T-cell (primary cell): Measurements from ENCODE around the gene SUMO1. TPM values are rescaled to one million over a fixed set of nuclear protein-coding genes. Genes with fewer than 3 reads are reported as not detected.

Experiments used
- ATAC-seq, 4 experiments: fragments of 200-7000 bp in 3 of 4; fragments of 150-1000 bp in 1 of 4; cut with Tn5 transposase; replicated peaks in 1 of 4; 1 replicate in 3 of 4; 2 replicates in 1 of 4; pipeline ENCODE4 v1.10.0; 2021; ENCODE audit warnings: moderate library complexity in 3 of 4, mild to moderate bottlenecking in 2 of 4, moderate number of reproducible peaks in 1 of 4
- CTCF ChIA-PET, 2 donors: fragments of 300-600 bp; sonication (Branson Sonifier 250); formaldehyde crosslinking; loops; one replicate each; lab custom pipeline; 2022; ENCODE audit warnings: antibody characterized with exemption in 2 of 2; lab: Charles Lee
- POLR2A ChIA-PET, 2 donors: fragments of 300-600 bp; sonication (Branson Sonifier 250); formaldehyde crosslinking; loops; one replicate each; lab custom pipeline; 2022; ENCODE audit warnings: antibody characterized with exemption in 2 of 2; lab: Charles Lee
- DNase-seq, 35 experiments: peaks; one replicate each; pipeline versions ENCODE4 v3.0.0 to v3.0.0-alpha.2; 2013 to 2023
- H3K27ac ChIP-seq: one replicate; pipeline ENCODE4 v1.5.1; 2013; ENCODE audit warnings: low read length
- H3K27me3 ChIP-seq, 2 experiments: replicated peaks in 1 of 2; 1 replicate in 1 of 2; 2 replicates in 1 of 2; pipeline versions ENCODE4 v1.6.1 to v1.7.0; 2013; ENCODE audit warnings: low read length in 1 of 2, mixed read lengths in 1 of 2; ENCODE audit not compliant: control insufficient read depth in 2 of 2, insufficient read depth in 2 of 2; ENCODE audit errors: extremely low read depth in 1 of 2
- H3K36me3 ChIP-seq, 2 donors: 1 replicate in 1 of 2; 2 replicates in 1 of 2; pipeline versions ENCODE4 v1.6.1 to v1.7.0; 2013; ENCODE audit warnings: low read length in 1 of 2; ENCODE audit not compliant: control insufficient read depth in 2 of 2, insufficient read depth in 1 of 2; ENCODE audit errors: extremely low read depth in 1 of 2
- H3K4me1 ChIP-seq, 2 experiments: 1 replicate in 1 of 2; 2 replicates in 1 of 2; pipeline versions ENCODE4 v1.6.1 to v1.7.0; 2013; ENCODE audit warnings: low read length in 2 of 2, mixed read lengths in 1 of 2; ENCODE audit not compliant: insufficient read depth in 2 of 2, control insufficient read depth in 1 of 2; ENCODE audit errors: extremely low read depth in 1 of 2
- H3K4me3 ChIP-seq, 2 donors: 1 replicate in 1 of 2; 2 replicates in 1 of 2; pipeline versions ENCODE4 v1.5.1 to v1.7.0; 2013; ENCODE audit warnings: mild to moderate bottlenecking in 2 of 2, low read length in 1 of 2, moderate library complexity in 1 of 2; ENCODE audit not compliant: control insufficient read depth in 1 of 2; ENCODE audit errors: extremely low read depth in 1 of 2
- H3K9me3 ChIP-seq: 2 replicates; pipeline ENCODE4 v1.7.0; 2013
- H3K27ac Mint-ChIP-seq, 2 donors: one replicate each; pipeline ENCODE4 v1.8.0; 2020 to 2021; ENCODE audit warnings: mild to moderate bottlenecking in 2 of 2, mixed read lengths in 2 of 2
- H3K27me3 Mint-ChIP-seq, 2 donors: one replicate each; pipeline ENCODE4 v1.8.0; 2021 to 2022; ENCODE audit warnings: mixed read lengths in 2 of 2
- H3K36me3 Mint-ChIP-seq: one replicate; pipeline ENCODE4 v1.8.0; 2021; ENCODE audit warnings: mixed read lengths
- H3K4me1 Mint-ChIP-seq, 3 donors: one replicate each; pipeline ENCODE4 v1.8.0; 2020 to 2022; ENCODE audit warnings: mixed read lengths in 3 of 3, mild to moderate bottlenecking in 1 of 3
- H3K4me3 Mint-ChIP-seq, 3 donors: one replicate each; pipeline ENCODE4 v1.8.0; 2020 to 2022; ENCODE audit warnings: mild to moderate bottlenecking in 3 of 3, mixed read lengths in 3 of 3, moderate library complexity in 3 of 3
- H3K9me3 Mint-ChIP-seq, 3 donors: one replicate each; pipeline ENCODE4 v1.8.0; 2020 to 2022; ENCODE audit warnings: mixed read lengths in 3 of 3
- WGBS: methylation state at CpG from one replicate; pipeline ENCODE4 v1.1.5; 2013; ENCODE audit warnings: missing lambda C conversion rate; ENCODE audit not compliant: insufficient coverage; 5-methylcytosine and 5-hydroxymethylcytosine counted together
- total RNA-seq, 35 experiments: library from RNA in 6 of 35; stranded (reverse) in 6 of 35; fragments of 120-200 nt in 1 of 35; gene quantifications; one replicate each; pipeline versions ENCODE4 v1.2.1 to v1.2.4 and lab custom pipeline; 2013 to 2026

Gene SUMO1
- total RNA-seq, 5 donors from 2014 or later (not counting 1 experiment from before 2014, with no cell fraction given), result 50.5 to 62.9 (median 53.8) TPM

GRCh38 chr2:202172439-202173211 lies 65.8 kb downstream of the SUMO1 start:
- DNase-seq, result peak in 1 of 35 experiments; percentile 27
- ATAC-seq, result peak in 2 of 4 experiments; percentile 43 to 67
- H3K27ac ChIP-seq, result no peak overlapping the region

GRCh38 chr2:202171241-202171825 lies 67.1 kb downstream of the SUMO1 start:
- DNase-seq, result peak in 3 of 35 experiments; percentile 1 to 6 (median 3)
- 30% methylated on average over 29 of the region's 32 CpGs for WGBS

More at GRCh38 chr2:202172439-202173211, 65.8 kb downstream of the SUMO1 start:
- H3K9me3 ChIP-seq, result no peaks in the 10 kb centered on the region
- H3K4me1 Mint-ChIP-seq, result peaks cover 14 to 16% (median 15%) of the 10 kb centered on the region in 3 donors
- no peak overlapping the region for H3K4me3 ChIP-seq
- H3K27me3 Mint-ChIP-seq, result peaks cover 12% of the 10 kb centered on the region in 2 donors
- ChIA-PET POLR2A (no interaction called here), CTCF (no interaction called here)
- no peak overlapping the region for H3K4me3 Mint-ChIP-seq
- peaks cover 0 to 12% of the 10 kb centered on the region in 2 experiments for H3K4me1 ChIP-seq
- no peak overlapping the region for H3K27ac Mint-ChIP-seq
- WGBS, result 37% methylated on average over 4 of the region's 6 CpGs
- H3K27me3 ChIP-seq, result peaks cover 0 to 12% of the 10 kb centered on the region in 2 experiments
- H3K9me3 Mint-ChIP-seq, result no peaks in the 10 kb centered on the region
- no peaks in the 10 kb centered on the region for H3K36me3 Mint-ChIP-seq
- H3K36me3 ChIP-seq, result no peaks in the 10 kb centered on the region

GRCh38 chr2:202169832-202170424 lies 68.5 kb downstream of the SUMO1 start:
- Mint-ChIP-seq H3K4me1 (peaks cover 14 to 16% (median 15%) of the 10 kb centered on the region in 3 donors), H3K36me3 (no peaks in the 10 kb centered on the region), H3K4me3 (no peak overlapping the region), H3K9me3 (no peaks in the 10 kb centered on the region), H3K27me3 (peaks cover 12% of the 10 kb centered on the region in 2 donors), H3K27ac (no peak overlapping the region)
- DNase-seq (no peak), ATAC-seq (no peak)
- H3K4me3 ChIP-seq, result no peak overlapping the region
- no peak overlapping the region for H3K27ac ChIP-seq
- no peaks in the 10 kb centered on the region for H3K9me3 ChIP-seq
- H3K36me3 ChIP-seq, result no peaks in the 10 kb centered on the region
- 92% methylated on average over 5 of the region's 8 CpGs for WGBS
- ChIA-PET CTCF (no interaction called here), POLR2A (no interaction called here)
- peaks cover 0 to 12% of the 10 kb centered on the region in 2 experiments for H3K27me3 ChIP-seq
- peaks cover 0 to 12% of the 10 kb centered on the region in 2 experiments for H3K4me1 ChIP-seq

More at GRCh38 chr2:202171241-202171825, 67.1 kb downstream of the SUMO1 start:
- ChIA-PET POLR2A (no interaction called here), CTCF (interaction anchor here in 1 of 2 donors (0.6 kb wide), 1 partner anchor 1595 kb away, joined by 4 read pairs; no protein-coding TSS in a partner anchor)
- H3K4me3 ChIP-seq, result no peak overlapping the region
- H3K27ac Mint-ChIP-seq, result no peak overlapping the region
- peaks cover 0 to 12% of the 10 kb centered on the region in 2 experiments for H3K27me3 ChIP-seq
- no peak overlapping the region for H3K27ac ChIP-seq
- H3K4me1 Mint-ChIP-seq, result peaks cover 14 to 16% (median 15%) of the 10 kb centered on the region in 3 donors
- no peak for ATAC-seq
- H3K4me1 ChIP-seq, result peaks cover 0 to 12% of the 10 kb centered on the region in 2 experiments
- no peaks in the 10 kb centered on the region for H3K36me3 ChIP-seq
- no peaks in the 10 kb centered on the region for H3K36me3 Mint-ChIP-seq
- no peaks in the 10 kb centered on the region for H3K9me3 ChIP-seq
- peak overlapping the region in 1 of 3 donors; percentile 34 for H3K4me3 Mint-ChIP-seq
- peaks cover 12% of the 10 kb centered on the region in 2 donors for H3K27me3 Mint-ChIP-seq
- no peaks in the 10 kb centered on the region for H3K9me3 Mint-ChIP-seq

- Histone ChIP-seq H3K27me3 (peaks cover 0 to 12% of the 10 kb centered on the region in 2 experiments), H3K27ac (no peak overlapping the region), H3K9me3 (no peaks in the 10 kb centered on the region), H3K4me3 (no peak overlapping the region), H3K4me1 (peaks cover 0 to 12% of the 10 kb centered on the region in 2 experiments), H3K36me3 (no peaks in the 10 kb centered on the region)
- ChIA-PET POLR2A (no interaction called here), CTCF (no interaction called here)
- peaks cover 14 to 16% (median 15%) of the 10 kb centered on the region in 3 donors for H3K4me1 Mint-ChIP-seq
- no peaks in the 10 kb centered on the region for H3K36me3 Mint-ChIP-seq
- ATAC-seq (no peak), DNase-seq (no peak)
- H3K9me3 Mint-ChIP-seq, result no peaks in the 10 kb centered on the region
- no peak overlapping the region for H3K4me3 Mint-ChIP-seq
- peaks cover 12% of the 10 kb centered on the region in 2 donors for H3K27me3 Mint-ChIP-seq
- no peak overlapping the region for H3K27ac Mint-ChIP-seq
Observed at GRCh38 chr2:202169131-202169530, 69.3 kb downstream of the SUMO1 start.

- Histone ChIP-seq H3K4me1 (no peaks in the 10 kb centered on the region), H3K27me3 (peaks cover 0 to 8% of the 10 kb centered on the region in 2 experiments), H3K36me3 (no peaks in the 10 kb centered on the region), H3K9me3 (no peaks in the 10 kb centered on the region), H3K27ac (no peak overlapping the region), H3K4me3 (no peak overlapping the region)
- no peak overlapping the region for H3K27ac Mint-ChIP-seq
- H3K9me3 Mint-ChIP-seq, result no peaks in the 10 kb centered on the region
- no peak overlapping the region for H3K4me3 Mint-ChIP-seq
- WGBS, result no CpG with 5 or more reads among the region's 1 CpG
- DNase-seq (no peak), ATAC-seq (no peak)
- POLR2A ChIA-PET, result no interaction called here
- CTCF ChIA-PET, result interaction anchor here in 1 of 2 donors (0.6 kb wide), 1 partner anchor 70 kb away, joined by 3 read pairs; no protein-coding TSS in a partner anchor
- peaks cover 11 to 12% of the 10 kb centered on the region in 2 donors for H3K27me3 Mint-ChIP-seq
- H3K4me1 Mint-ChIP-seq, result peaks cover 2 to 8% (median 3%) of the 10 kb centered on the region in 3 donors
- no peaks in the 10 kb centered on the region for H3K36me3 Mint-ChIP-seq
Observed at GRCh38 chr2:202165945-202166344, 72.5 kb downstream of the SUMO1 start.

- Mint-ChIP-seq H3K27me3 (peaks cover 4% of the 10 kb centered on the region in 2 donors), H3K4me3 (no peak overlapping the region), H3K9me3 (no peaks in the 10 kb centered on the region), H3K27ac (no peak overlapping the region), H3K36me3 (no peaks in the 10 kb centered on the region), H3K4me1 (peaks cover 0 to under 1% (median 0%) of the 10 kb centered on the region in 3 donors)
- no peak for ATAC-seq
- no peaks in the 10 kb centered on the region for H3K4me1 ChIP-seq
- DNase-seq, result no peak
- no peaks in the 10 kb centered on the region for H3K9me3 ChIP-seq
- ChIA-PET CTCF (interaction anchor here in 1 of 2 donors (0.6 kb wide), 1 partner anchor 71 kb away, joined by 3 read pairs; no protein-coding TSS in a partner anchor), POLR2A (no interaction called here)
- H3K27me3 ChIP-seq, result peaks cover 0 to 5% of the 10 kb centered on the region in 2 experiments
- WGBS, result 87% methylated on average over 3 of the region's 5 CpGs
- H3K4me3 ChIP-seq, result no peak overlapping the region
- no peaks in the 10 kb centered on the region for H3K36me3 ChIP-seq
- no peak overlapping the region for H3K27ac ChIP-seq
Observed at GRCh38 chr2:202165208-202165607, 73.2 kb downstream of the SUMO1 start.
